Measurements from ENCODE around the gene OSBPL9.

DNA sequence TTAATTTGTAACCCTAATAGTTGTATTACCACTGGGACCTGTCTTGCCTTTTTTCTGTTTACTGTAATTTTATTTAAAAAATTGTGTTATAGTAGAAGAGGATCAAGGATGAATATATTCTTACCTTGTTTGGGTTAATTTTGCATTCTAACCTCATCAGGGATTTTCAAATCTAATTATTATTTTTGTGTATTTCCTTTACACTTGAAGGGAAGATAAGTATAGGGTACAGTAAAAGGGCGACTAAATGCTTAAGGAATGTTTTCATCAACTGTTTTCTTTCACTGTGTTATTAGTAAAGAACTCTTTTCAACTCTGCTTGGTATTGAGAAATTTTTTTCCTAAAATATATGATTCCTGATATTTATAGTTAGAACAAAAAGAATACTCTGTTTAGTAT, 33.3 kb downstream of the OSBPL9 start:
- TF ChIP-seq, protein P1, sequence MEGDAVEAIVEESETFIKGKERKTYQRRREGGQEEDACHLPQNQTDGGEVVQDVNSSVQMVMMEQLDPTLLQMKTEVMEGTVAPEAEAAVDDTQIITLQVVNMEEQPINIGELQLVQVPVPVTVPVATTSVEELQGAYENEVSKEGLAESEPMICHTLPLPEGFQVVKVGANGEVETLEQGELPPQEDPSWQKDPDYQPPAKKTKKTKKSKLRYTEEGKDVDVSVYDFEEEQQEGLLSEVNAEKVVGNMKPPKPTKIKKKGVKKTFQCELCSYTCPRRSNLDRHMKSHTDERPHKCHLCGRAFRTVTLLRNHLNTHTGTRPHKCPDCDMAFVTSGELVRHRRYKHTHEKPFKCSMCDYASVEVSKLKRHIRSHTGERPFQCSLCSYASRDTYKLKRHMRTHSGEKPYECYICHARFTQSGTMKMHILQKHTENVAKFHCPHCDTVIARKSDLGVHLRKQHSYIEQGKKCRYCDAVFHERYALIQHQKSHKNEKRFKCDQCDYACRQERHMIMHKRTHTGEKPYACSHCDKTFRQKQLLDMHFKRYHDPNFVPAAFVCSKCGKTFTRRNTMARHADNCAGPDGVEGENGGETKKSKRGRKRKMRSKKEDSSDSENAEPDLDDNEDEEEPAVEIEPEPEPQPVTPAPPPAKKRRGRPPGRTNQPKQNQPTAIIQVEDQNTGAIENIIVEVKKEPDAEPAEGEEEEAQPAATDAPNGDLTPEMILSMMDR (IDR thresholded peaks at IDR 0.05; ENCODE audit: low read length) = no peak
- TF ChIP-seq EZH2 (IDR thresholded peaks at IDR 0.05; ENCODE audit: borderline replicate concordance, low read length) = no peak

All from OCI-LY1 (cell line).